GM23338 (cell line): ENCODE measurements around the gene NKX6-1. TPM values are rescaled to one million over a fixed set of nuclear protein-coding genes. Genes with fewer than 3 reads are reported as not detected.

Source experiments
- ATAC-seq: fragments of 200-7000 bp; cut with Tn5 transposase; 3 replicates; pipeline ENCODE4 v1.9.1; 2020
- DNase-seq: peaks from one replicate; pipeline ENCODE4 v3.0.0-alpha.2; 2015; ENCODE audit warnings: low spot score
- H2AFZ ChIP-seq: fragments of 200-600 bp; sonication (generic); 2 replicates; pipeline ENCODE4 v1.8.0; 2016; ENCODE audit warnings: antibody characterized with exemption, mild to moderate bottlenecking, moderate library complexity
- H3F3A ChIP-seq: fragments of 200-600 bp; sonication (generic); replicated peaks from 2 replicates; pipeline ENCODE4 v1.8.0; 2017; ENCODE audit warnings: antibody characterized with exemption, mixed run types, low read depth
- H3K27ac ChIP-seq: fragments of 200-600 bp; sonication (generic); 2 replicates; pipeline ENCODE4 v1.6.1; 2016; ENCODE audit warnings: low read depth
- H3K27me3 ChIP-seq: fragments of 200-600 bp; sonication (generic); 2 replicates; pipeline ENCODE4 v1.8.0; 2016; ENCODE audit warnings: mild to moderate bottlenecking, mixed run types, moderate library complexity; ENCODE audit not compliant: insufficient read depth
- H3K36me3 ChIP-seq: fragments of 200-600 bp; sonication (generic); 2 replicates; pipeline ENCODE4 v1.8.0; 2016; ENCODE audit warnings: mild to moderate bottlenecking; ENCODE audit not compliant: insufficient read depth
- H3K4me1 ChIP-seq: fragments of 200-600 bp; sonication (generic); 2 replicates; pipeline ENCODE4 v1.8.0; 2016; ENCODE audit warnings: mild to moderate bottlenecking, moderate library complexity; ENCODE audit not compliant: insufficient read depth
- H3K4me2 ChIP-seq: fragments of 200-600 bp; sonication (generic); 2 replicates; pipeline ENCODE4 v1.7.1; 2017; ENCODE audit warnings: mixed run types
- H3K4me3 ChIP-seq: fragments of 200-600 bp; sonication (generic); 2 replicates; pipeline ENCODE4 v1.6.1; 2016; ENCODE audit warnings: mixed run types
- H3K79me2 ChIP-seq: fragments of 200-600 bp; sonication (generic); replicated peaks from 2 replicates; pipeline ENCODE4 v1.8.0; 2017; ENCODE audit warnings: mild to moderate bottlenecking; ENCODE audit not compliant: insufficient read depth
- H3K9me2 ChIP-seq: fragments of 200-600 bp; sonication (generic); 2 replicates; pipeline ENCODE4 v1.8.0; 2017; ENCODE audit not compliant: insufficient read depth
- H4K20me1 ChIP-seq: fragments of 200-600 bp; sonication (generic); replicated peaks from 2 replicates; pipeline ENCODE4 v1.8.0; 2017; ENCODE audit warnings: mild to moderate bottlenecking; ENCODE audit not compliant: insufficient read depth
- H3K27ac Mint-ChIP-seq: 2 replicates; pipeline ENCODE4 v1.8.0; 2020; ENCODE audit warnings: inconsistent platforms, mild to moderate bottlenecking, moderate library complexity, mixed read lengths
- H3K27me3 Mint-ChIP-seq: 3 replicates; pipeline ENCODE4 v1.8.0; 2022; ENCODE audit warnings: low read depth, mild to moderate bottlenecking, moderate library complexity, mixed read lengths, inconsistent platforms; ENCODE audit not compliant: insufficient read depth, poor library complexity
- H3K36me3 Mint-ChIP-seq: 3 replicates; pipeline ENCODE4 v1.8.0; 2021; ENCODE audit warnings: low read depth, mild to moderate bottlenecking, inconsistent platforms, moderate library complexity, mixed read lengths
- H3K4me1 Mint-ChIP-seq: 3 replicates; pipeline ENCODE4 v1.8.0; 2020; ENCODE audit warnings: mild to moderate bottlenecking, inconsistent platforms, mixed read lengths
- H3K4me3 Mint-ChIP-seq: 3 replicates; pipeline ENCODE4 v1.8.0; 2021; ENCODE audit warnings: moderate library complexity, mild to moderate bottlenecking, inconsistent platforms, mixed read lengths
- H3K9me3 Mint-ChIP-seq: 3 replicates; pipeline ENCODE4 v1.8.0; 2020; ENCODE audit warnings: moderate library complexity, mild to moderate bottlenecking, inconsistent platforms, mixed read lengths
- EZH2 ChIP-seq: fragments of 200-600 bp; sonication (generic); IDR thresholded peaks from one replicate; pipeline ENCODE4 v1.8.0; 2017; ENCODE audit warnings: antibody characterized with exemption, mild to moderate bottlenecking, low read depth; ENCODE audit not compliant: unreplicated experiment
- EZH2phosphoT487 ChIP-seq: fragments of 200-600 bp; sonication (generic); IDR thresholded peaks from one replicate; pipeline ENCODE4 v1.8.1; 2018; ENCODE audit warnings: antibody characterized with exemption; ENCODE audit not compliant: unreplicated experiment
- JUNB ChIP-seq: IDR thresholded peaks from one replicate; pipeline ENCODE4 v1.6.1; 2016; ENCODE audit warnings: antibody characterized with exemption; ENCODE audit not compliant: unreplicated experiment
- NANOG ChIP-seq: IDR thresholded peaks from 2 replicates; pipeline ENCODE4 v1.6.1; 2016; ENCODE audit warnings: antibody characterized with exemption, borderline replicate concordance
- STAT1 ChIP-seq: IDR thresholded peaks from one replicate; pipeline ENCODE4 v1.6.1; 2016; ENCODE audit warnings: antibody characterized with exemption; ENCODE audit not compliant: unreplicated experiment
- ZNF114 ChIP-seq: fragments of 250-450 bp; sonication (Bioruptor Pico); IDR thresholded peaks from 2 replicates; pipeline ENCODE4 v1.5.0; 2020; ENCODE audit warnings: mild to moderate bottlenecking, moderate library complexity
- ZNF331 ChIP-seq: fragments of 250-450 bp; sonication (Bioruptor Pico); IDR thresholded peaks from 2 replicates; pipeline ENCODE4 v1.5.0; 2020; ENCODE audit warnings: low read depth, mild to moderate bottlenecking, moderate library complexity
- ZNF462 ChIP-seq: fragments of 250-450 bp; sonication (Bioruptor Pico); IDR thresholded peaks from 2 replicates; pipeline ENCODE4 v1.5.0; 2020; ENCODE audit warnings: mild to moderate bottlenecking, moderate library complexity
- polyA plus RNA-seq: library from polyadenylated mRNA; unstranded; fragments of >200 nt; fragmentation: Nextera tagmentation; extraction: Ambion mirVana; gene quantifications from 2 replicates; pipeline ENCODE4 v1.2.1, GENCODE V29; 2016
- total RNA-seq: library from RNA; depleted of rRNA; stranded (reverse); fragments of >200 nt; shearing (Covaris generic); gene quantifications from 2 replicates; pipeline ENCODE4 v1.2.3, GENCODE V29; 2014
- TF ChIP-seq, protein P1 (sequence below), 2 experiments: fragments of 200-600 bp in 1 of 2; sonication (generic) in 1 of 2; conservative IDR thresholded peaks; 2 replicates each; pipeline versions ENCODE4 v1.5.1 to v1.6.1; 2016 to 2017; ENCODE audit warnings: antibody characterized with exemption in 2 of 2, low read depth in 2 of 2, mild to moderate bottlenecking in 2 of 2, moderate library complexity in 1 of 2
- TF ChIP-seq, protein P2 (sequence below): IDR thresholded peaks from one replicate; pipeline ENCODE4 v1.6.1; 2018; ENCODE audit warnings: antibody characterized with exemption; ENCODE audit not compliant: unreplicated experiment

NKX6-1 gene
- total and polyA plus RNA-seq, 2 experiments from 2014 or later = 0.07 TPM; not detected in 1

DNA sequence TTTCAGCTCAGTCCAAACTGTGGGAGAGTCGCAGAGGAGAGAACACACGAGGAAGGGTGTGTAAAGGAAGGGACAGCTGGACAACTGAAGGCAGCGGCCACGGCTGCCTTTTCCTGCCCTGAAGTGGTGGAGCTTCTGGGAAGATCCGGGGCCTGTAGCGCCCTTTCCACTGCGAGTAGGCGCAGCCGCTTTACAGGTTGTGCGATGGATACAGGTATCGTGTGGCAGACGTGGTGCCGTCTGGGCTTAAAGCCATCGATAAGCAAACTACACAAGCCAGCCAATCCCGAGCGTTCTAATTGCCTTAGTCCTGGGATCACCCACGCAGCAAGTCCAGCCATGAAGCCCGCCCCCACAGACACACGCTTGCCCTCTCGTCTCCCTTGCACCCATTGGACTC is 15.4 kb downstream of the NKX6-1 start:
- Mint-ChIP-seq H3K9me3 (no peaks in the 10 kb centered on the region), H3K27me3 (peaks cover 93% of the 10 kb centered on the region), H3K27ac (no peak overlapping the region), H3K4me3 (peak overlapping the region; percentile 49), H3K4me1 (peaks cover 29% of the 10 kb centered on the region), H3K36me3 (no peaks in the 10 kb centered on the region)
- Histone ChIP-seq H3K27me3 (peaks cover 100% of the 10 kb centered on the region), H3K4me3 (peak overlapping the region; percentile 50), H2AFZ (peak overlapping the region; percentile 91), H3K27ac (no peak overlapping the region), H3K4me2 (peak overlapping the region; percentile 74), H3K9me2 (no peaks in the 10 kb centered on the region), H3K36me3 (no peaks in the 10 kb centered on the region), H3F3A (peaks cover 22% of the 10 kb centered on the region), H3K79me2 (no peaks in the 10 kb centered on the region), H3K4me1 (peaks cover 29% of the 10 kb centered on the region), H4K20me1 (0 out of 2 replicates have a peak, but pooled peaks cover 4% of the 10 kb centered on the region)
- peak; percentile 33 for ATAC-seq
- TF ChIP-seq EZH2 (peak; percentile 10), NANOG (no peak), ZNF331 (CRISPR knock-in tag) (no peak), JUNB (no peak), ZNF462 (CRISPR knock-in tag) (no peak), STAT1 (no peak), EZH2phosphoT487 (peak; percentile 49), ZNF114 (no peak)
- TF ChIP-seq, protein P1, sequence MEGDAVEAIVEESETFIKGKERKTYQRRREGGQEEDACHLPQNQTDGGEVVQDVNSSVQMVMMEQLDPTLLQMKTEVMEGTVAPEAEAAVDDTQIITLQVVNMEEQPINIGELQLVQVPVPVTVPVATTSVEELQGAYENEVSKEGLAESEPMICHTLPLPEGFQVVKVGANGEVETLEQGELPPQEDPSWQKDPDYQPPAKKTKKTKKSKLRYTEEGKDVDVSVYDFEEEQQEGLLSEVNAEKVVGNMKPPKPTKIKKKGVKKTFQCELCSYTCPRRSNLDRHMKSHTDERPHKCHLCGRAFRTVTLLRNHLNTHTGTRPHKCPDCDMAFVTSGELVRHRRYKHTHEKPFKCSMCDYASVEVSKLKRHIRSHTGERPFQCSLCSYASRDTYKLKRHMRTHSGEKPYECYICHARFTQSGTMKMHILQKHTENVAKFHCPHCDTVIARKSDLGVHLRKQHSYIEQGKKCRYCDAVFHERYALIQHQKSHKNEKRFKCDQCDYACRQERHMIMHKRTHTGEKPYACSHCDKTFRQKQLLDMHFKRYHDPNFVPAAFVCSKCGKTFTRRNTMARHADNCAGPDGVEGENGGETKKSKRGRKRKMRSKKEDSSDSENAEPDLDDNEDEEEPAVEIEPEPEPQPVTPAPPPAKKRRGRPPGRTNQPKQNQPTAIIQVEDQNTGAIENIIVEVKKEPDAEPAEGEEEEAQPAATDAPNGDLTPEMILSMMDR (conservative IDR thresholded peaks at IDR 0.05; ENCODE audit: low read depth in 2 of 2) = no peak
- TF ChIP-seq, protein P2, sequence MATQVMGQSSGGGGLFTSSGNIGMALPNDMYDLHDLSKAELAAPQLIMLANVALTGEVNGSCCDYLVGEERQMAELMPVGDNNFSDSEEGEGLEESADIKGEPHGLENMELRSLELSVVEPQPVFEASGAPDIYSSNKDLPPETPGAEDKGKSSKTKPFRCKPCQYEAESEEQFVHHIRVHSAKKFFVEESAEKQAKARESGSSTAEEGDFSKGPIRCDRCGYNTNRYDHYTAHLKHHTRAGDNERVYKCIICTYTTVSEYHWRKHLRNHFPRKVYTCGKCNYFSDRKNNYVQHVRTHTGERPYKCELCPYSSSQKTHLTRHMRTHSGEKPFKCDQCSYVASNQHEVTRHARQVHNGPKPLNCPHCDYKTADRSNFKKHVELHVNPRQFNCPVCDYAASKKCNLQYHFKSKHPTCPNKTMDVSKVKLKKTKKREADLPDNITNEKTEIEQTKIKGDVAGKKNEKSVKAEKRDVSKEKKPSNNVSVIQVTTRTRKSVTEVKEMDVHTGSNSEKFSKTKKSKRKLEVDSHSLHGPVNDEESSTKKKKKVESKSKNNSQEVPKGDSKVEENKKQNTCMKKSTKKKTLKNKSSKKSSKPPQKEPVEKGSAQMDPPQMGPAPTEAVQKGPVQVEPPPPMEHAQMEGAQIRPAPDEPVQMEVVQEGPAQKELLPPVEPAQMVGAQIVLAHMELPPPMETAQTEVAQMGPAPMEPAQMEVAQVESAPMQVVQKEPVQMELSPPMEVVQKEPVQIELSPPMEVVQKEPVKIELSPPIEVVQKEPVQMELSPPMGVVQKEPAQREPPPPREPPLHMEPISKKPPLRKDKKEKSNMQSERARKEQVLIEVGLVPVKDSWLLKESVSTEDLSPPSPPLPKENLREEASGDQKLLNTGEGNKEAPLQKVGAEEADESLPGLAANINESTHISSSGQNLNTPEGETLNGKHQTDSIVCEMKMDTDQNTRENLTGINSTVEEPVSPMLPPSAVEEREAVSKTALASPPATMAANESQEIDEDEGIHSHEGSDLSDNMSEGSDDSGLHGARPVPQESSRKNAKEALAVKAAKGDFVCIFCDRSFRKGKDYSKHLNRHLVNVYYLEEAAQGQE = no peak
- DNase-seq = peak; percentile 61
